Islet precursor cell (in vitro differentiated cells): ENCODE measurements around the gene PARP6.
A peak's percentile ranks its signal among the peaks of the same experiment; 100 is the strongest.

Experiments used
- DNase-seq: peaks from one replicate; pipeline ENCODE4 v3.0.0-alpha.2; 2018

Gene PARP6, protein sequence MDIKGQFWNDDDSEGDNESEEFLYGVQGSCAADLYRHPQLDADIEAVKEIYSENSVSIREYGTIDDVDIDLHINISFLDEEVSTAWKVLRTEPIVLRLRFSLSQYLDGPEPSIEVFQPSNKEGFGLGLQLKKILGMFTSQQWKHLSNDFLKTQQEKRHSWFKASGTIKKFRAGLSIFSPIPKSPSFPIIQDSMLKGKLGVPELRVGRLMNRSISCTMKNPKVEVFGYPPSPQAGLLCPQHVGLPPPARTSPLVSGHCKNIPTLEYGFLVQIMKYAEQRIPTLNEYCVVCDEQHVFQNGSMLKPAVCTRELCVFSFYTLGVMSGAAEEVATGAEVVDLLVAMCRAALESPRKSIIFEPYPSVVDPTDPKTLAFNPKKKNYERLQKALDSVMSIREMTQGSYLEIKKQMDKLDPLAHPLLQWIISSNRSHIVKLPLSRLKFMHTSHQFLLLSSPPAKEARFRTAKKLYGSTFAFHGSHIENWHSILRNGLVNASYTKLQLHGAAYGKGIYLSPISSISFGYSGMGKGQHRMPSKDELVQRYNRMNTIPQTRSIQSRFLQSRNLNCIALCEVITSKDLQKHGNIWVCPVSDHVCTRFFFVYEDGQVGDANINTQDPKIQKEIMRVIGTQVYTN

GRCh38 chr15:72272213-72272996, at the start of gene PARP6:
PARP6 (minus strand) TSS chr15:72272554; CDS start chr15:72267477, 5,077 bp downstream.
- peak; percentile 99 for DNase-seq

DNA sequence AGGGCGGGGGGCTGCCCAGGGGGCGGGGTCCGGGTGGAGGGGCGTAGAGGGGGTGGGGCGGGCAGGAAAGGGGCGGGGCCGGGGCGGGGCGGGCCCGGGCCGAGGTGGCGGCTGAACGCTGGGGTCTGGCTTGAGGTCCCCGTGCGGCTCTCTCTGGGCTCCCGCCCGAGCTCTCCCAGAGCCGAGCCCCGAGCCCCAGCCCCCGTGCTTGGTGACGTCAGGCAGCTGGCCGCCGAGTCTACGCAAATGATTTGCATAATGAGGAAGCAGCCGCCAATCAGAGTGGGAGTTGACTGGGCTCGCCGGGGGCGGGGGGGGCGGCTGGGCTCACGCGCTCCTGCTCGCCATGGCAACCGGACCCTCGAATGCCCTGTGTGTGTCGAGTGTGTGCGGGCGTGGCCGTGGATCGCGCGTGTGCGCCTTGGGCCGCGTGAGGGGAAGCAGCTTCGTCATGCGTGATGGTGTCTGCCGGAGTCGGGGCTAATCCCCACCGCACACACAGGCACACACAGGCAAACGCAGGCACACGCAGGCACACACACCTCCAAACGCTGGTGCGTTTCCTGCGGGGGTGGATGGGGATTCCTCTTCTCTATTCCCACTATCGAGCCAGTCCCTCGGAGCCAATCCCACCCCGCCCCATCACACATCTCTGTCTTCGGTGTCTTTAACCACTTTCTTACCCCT, 47.8 kb upstream of the PARP6 start, which contains the start of gene CELF6:
TSS of gene CELF6 (minus strand) at position 173 of the 687 bp plus-strand sequence. CDS start 283 bp downstream, outside the sequence.
- DNase-seq, result peak; percentile 98

- peak; percentile 93 for DNase-seq
Observed at GRCh38 chr15:72319360-72319984, 47.1 kb upstream of the PARP6 start.

DNA sequence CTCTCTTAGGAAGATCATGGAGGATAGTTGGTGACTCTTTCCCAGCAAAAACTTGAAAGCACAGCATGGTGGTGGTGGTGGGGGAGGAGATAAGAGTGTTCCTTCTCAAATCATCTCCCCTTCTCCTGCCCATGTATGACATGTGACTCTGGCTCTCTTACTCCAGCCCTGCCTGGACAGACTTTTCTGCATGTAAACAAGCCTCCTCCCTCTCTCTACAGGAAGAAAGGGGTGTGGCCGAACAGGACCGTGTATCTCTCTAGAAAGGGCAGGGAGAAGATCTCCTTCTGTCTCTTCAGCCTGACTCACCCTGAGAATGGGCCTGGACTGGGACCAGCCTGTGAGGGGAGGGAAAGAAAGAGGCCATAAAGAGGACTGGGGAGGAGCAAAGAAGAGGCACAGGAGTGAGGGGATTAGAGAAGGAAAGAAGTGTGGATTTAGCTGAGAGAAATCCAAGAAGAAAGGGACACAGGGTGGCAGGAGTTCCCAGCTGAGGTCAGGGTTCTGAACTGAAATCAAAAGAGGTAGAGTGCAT, 46.1 kb upstream of the PARP6 start:
- DNase-seq, result no peak

GRCh38 chr15:72315706-72316370, 43.5 kb upstream of the PARP6 start:
- no peak for DNase-seq

- no peak for DNase-seq
Observed at GRCh38 chr15:72313881-72314280, 41.5 kb upstream of the PARP6 start.

DNA sequence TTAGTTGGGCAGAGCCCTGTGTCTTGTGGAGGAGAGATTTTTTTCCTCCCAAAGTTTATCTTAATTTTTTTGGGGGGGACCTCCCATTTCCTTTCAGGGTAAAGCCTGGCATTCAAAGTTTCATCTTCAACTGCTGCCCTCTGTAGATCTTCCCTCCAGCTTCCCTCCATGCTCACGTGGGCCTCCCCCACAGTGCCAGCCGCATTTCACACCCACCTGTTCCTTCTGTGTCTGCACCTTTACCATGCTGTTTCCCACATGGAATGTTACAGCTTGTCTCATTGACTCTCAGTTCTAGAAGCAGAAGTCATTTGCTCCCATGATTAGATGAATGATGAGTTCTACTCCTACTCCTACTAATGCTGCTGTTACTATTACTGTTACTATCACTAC, 41.1 kb upstream of the PARP6 start:
- DNase-seq, result no peak

DNA sequence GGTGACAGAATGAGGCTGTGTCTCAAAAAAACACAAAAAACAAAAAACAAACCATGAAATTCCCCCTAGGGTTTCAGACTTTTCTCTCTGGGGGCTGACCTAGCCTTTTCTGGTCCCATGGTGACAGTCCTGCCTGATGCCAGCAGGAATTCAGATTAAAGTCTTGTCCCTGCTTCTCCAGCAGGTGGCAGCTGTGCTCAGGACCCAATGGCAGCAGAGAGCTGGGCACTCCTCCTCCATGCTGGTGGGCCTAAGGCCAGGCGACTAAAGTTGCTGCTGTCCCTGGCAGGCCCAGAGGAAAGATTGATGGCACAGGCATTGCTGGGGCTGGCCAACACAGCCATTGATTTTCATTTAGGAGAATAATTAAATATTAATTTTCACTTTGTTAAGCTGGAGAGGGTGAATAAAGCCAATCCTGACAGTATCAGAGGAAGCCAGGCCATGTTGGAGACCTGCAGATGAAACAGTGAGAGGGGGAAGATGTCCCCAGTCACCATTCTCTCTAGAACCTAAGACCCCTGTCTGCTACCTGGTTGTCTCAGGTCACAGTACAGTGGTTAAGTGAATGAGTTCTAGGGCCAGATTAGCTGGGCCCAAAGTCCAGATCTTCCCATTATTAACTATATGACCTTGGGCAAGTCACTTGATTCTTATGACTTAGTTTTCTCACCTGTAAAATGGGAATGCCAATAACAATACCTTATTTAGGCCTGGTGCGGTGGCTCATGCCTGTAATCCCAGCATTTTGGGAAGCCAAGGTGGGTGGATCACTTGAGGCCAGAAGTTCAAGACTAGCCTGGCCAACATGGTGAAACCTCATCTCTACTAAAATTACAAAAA, 40.5 kb upstream of the PARP6 start:
- peak; percentile 88 for DNase-seq

- DNase-seq, result no peak
Observed at GRCh38 chr15:72307026-72307425, 34.7 kb upstream of the PARP6 start.

DNA sequence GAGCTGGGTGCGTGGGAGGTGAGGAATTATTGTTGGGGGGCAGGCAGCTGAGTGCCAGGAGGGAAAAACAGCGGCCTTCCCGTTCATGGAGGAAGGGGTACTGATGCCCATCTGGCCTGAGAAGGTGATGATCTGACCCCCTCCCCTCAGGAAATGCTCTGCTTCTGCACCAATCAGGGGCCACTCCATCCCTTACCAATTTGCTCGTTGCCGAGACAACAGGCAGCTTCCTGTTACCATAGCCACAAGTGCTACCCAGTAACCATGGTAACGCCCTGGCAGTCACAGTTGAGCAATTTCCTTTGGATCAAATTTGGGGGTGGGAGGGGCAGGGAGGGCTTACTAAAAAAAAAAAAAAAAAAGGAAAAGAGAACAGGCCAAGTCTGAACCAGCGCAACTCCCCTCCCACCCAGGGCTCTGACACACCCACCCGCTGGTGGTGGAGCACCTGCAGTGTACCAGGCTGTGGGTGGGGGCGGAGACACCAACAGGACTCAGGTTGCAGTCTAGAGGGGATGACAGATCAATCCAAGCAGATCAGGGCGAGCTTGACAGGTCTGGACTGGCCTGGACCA, 33.9 kb upstream of the PARP6 start:
- no peak for DNase-seq

GRCh38 chr15:72304596-72304995, 32.2 kb upstream of the PARP6 start:
- no peak for DNase-seq

DNA sequence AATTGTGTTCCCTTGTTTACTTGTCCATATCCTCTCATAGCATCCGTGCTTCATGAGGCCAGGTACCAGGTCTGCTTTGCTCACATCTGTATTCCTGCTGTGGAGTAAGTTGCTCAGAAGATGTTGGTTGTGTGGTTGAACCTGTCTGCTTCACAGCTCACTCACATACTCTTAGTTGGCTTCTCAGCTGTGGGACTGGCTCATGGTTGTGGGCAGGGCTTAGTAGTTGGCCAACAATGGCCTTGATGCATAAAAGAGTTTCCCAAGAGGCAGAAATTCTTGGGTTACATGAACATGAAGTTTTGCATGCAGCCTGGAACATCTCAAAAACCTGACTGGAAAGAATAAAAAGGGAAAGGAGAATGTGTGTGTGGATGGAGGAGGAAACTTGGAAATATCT, 30.6 kb upstream of the PARP6 start:
- DNase-seq, result peak; percentile 30

- no peak for DNase-seq
Observed at GRCh38 chr15:72289597-72290325, 17.4 kb upstream of the PARP6 start.

GRCh38 chr15:72288796-72289596, 16.6 kb upstream of the PARP6 start:
- no peak for DNase-seq

DNA sequence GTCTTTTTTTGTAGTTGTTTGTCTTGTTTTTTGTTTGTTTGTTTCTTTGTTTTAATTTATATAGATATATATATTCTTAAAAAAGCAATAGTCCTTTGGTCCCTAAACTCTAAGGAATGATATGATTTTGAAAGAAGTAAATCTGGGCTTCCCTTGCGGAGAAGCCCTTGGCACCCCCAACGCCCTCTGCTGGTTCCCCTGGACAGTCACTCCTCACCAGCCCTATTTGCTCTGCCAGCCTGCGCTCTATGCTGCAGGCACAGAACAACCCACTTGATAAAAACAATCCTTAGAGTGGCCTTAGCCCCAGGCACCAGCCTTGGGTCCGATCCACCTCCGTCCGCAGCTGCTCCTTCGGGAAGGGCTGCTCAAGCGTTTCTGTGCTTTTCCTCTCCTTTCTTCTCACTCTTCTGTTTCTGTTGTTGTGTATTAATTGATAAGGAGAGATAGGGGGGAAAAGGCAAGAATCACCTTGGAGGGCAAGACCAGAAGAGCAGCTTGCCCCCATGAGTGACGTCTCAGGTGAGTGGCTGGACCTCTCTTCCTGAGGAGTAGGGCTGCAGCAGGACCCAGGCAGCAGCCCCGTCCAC, 13.7 kb upstream of the PARP6 start:
- DNase-seq, result peak; percentile 68

DNA sequence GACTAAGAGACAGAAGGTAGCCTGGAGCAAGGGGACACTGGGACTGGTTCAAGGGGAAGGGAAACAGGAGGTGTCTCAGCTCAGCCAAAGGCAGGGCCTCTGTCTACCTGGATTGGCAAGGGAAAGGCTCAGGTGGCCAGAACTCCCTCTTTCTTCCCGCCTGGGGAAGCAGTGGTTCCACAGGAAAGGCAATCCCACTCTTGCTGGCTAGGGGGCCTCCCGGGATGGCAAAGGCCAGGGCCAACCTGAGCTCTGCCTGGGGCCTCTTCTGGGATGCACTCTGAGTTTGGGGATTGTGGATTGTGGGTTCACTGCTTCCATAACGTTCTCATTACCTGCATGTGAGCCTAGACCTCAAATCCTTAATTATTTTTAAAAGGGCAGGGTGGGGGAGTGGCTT, 13.0 kb upstream of the PARP6 start:
- no peak for DNase-seq

DNA sequence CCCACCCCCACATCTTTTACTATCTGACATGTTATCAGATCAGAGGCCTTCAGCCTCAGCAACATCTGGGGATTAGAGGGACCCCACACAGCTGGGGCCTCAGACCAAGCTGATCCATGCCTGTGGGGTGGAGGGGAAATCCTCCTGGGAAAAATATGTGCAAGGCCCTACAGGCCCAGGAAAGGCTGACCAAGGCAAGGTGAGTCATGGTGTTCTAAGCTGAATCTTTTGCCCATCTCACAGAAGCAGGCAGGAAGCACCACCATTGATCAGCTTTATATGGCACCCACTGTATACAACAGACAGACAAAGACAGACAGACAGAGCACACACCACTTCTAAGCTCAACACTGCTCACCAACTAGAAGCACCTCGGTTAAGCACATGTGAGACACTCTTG, 12.4 kb upstream of the PARP6 start:
- no peak for DNase-seq

- DNase-seq, result no peak
Observed at GRCh38 chr15:72281713-72282112, 9.4 kb upstream of the PARP6 start.
